Activated CD8-positive, alpha-beta memory T cell treated with anti-CD3 and anti-CD28 coated beads for 48 hours (primary cell): ENCODE results near the gene SCN5A.

ENCODE experiments used
- DNase-seq, 3 experiments: peaks; one replicate each; pipeline ENCODE4 v3.0.0-alpha.2; 2020; ENCODE audit warnings: low read depth in 2 of 3, low spot score in 2 of 3

SCN5A gene

GRCh38 chr3:38648024-38648658, 1.3 kb downstream of the SCN5A start:
- no peak for DNase-seq

- DNase-seq, result no peak
Measured at GRCh38 chr3:38647217-38647970, 2.1 kb downstream of the SCN5A start.

- no peak for DNase-seq
Measured at GRCh38 chr3:38646630-38647029, 2.9 kb downstream of the SCN5A start.

- no peak for DNase-seq
Measured at GRCh38 chr3:38646062-38646461, 3.4 kb downstream of the SCN5A start.

- DNase-seq, result no peak
Measured at GRCh38 chr3:38645601-38646000, 3.9 kb downstream of the SCN5A start.

GRCh38 chr3:38645076-38645475, 4.4 kb downstream of the SCN5A start:
- no peak for DNase-seq

GRCh38 chr3:38644662-38645053, 4.8 kb downstream of the SCN5A start:
- DNase-seq, result no peak

GRCh38 chr3:38644016-38644661, 5.3 kb downstream of the SCN5A start:
- no peak for DNase-seq

GRCh38 chr3:38643592-38643991, 5.9 kb downstream of the SCN5A start:
- no peak for DNase-seq

- DNase-seq, result no peak
Measured at GRCh38 chr3:38643090-38643489, 6.4 kb downstream of the SCN5A start.

GRCh38 chr3:38641461-38642110, 7.9 kb downstream of the SCN5A start:
- DNase-seq, result no peak

- DNase-seq, result no peak
Measured at GRCh38 chr3:38640661-38641452, 8.6 kb downstream of the SCN5A start.

- no peak for DNase-seq
Measured at GRCh38 chr3:38638354-38638753, 11.1 kb downstream of the SCN5A start.

- no peak for DNase-seq
Measured at GRCh38 chr3:38637906-38638305, 11.6 kb downstream of the SCN5A start.

- no peak for DNase-seq
Measured at GRCh38 chr3:38636881-38637280, 12.6 kb downstream of the SCN5A start.

- no peak for DNase-seq
Measured at GRCh38 chr3:38636464-38636863, 13.0 kb downstream of the SCN5A start.

- DNase-seq, result no peak
Measured at GRCh38 chr3:38634111-38634510, 15.4 kb downstream of the SCN5A start.

- no peak for DNase-seq
Measured at GRCh38 chr3:38632989-38633388, 16.5 kb downstream of the SCN5A start.

GRCh38 chr3:38630606-38631005, 18.9 kb downstream of the SCN5A start:
- DNase-seq, result no peak

GRCh38 chr3:38630070-38630469, 19.4 kb downstream of the SCN5A start:
- no peak for DNase-seq

- no peak for DNase-seq
Measured at GRCh38 chr3:38628835-38629234, 20.7 kb downstream of the SCN5A start.
